HTERT RPE-1 (cell line): Measurements from ENCODE around the gene PRKCE.

ENCODE experiments used
- in situ Hi-C: fragments of 300-500 bp; cut with MboI; formaldehyde crosslinking; loops from 4 replicates; pipeline ENCODE4 v1.14.3; 2020; ENCODE audit warnings: low sequenced_read_pairs

PRKCE gene

DNA sequence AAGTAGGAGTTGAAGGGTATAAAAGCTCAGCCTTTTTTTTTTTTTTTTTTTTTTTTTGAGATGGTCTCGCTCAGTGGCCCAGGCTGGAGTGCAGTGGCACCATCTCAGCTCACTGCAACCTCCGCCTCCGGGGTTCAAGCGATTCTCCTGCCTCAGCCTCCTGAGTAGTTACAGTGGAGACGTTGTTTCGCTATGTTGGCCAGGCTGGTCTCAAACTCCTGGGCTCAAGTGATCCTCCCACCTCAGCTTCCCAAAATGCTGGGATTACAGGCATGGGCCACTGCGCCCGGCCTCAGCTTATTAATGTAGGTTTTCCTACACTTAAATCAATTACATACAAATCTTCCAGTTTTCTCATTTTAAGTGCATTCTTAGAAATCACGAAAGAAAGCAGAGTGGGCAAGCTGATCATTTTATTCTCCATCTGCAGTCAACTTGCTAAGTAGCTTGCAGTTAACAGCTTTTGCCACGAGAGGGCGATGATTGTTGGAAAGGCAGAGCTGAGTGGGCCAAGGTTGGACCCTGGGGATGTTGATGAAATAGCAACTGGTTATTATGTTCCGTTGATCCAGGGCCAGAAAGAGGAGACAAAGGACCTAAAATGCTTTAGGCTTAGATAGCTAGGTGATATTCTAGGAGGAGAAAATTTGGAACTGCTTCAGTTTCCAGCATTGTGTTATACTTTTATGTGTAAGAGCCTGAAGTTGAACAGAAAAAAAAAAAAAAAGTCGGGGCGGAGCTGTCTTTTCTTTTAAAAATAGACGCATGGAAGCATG is 411.4 kb downstream of the PRKCE start:
- in situ Hi-C loops, result no loop called here

DNA sequence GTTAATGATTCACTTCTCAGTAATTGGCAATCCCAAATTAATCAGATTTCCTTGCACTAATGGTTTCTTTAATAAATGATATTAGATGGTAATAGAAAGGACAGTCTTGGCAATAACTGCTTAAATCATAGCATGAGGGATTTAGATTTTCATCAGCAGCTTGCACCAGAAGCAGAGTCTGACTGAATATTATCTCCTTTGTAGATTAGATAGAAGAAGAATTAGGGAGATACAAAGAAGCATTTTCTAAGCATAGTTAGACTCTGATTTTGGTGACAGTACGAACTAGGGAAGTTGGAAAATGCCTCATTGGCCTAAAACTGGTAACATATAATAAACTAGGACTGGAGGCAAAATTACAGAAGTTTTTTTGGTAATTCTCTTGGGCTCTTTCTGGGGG is 412.9 kb downstream of the PRKCE start:
- in situ Hi-C loops, result no loop called here

DNA sequence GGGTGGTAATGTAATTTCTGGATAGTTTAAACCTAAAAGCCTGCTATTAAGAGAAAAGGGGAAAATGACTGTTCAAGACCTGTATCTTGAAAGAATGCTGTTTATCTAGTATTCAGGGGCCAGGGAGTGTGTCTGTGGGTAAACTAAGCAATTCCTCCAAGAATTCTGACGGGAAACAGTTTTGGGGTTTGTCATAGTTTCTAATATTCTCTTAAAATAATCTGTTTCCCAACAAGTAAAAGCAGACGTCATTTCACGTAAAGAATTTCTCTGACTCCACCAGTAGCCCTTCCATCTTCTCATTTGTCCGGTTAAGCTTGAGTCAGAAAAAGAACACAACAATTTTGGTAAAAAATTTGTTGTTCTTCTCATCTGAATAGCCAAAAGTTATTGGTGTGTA is 413.7 kb downstream of the PRKCE start:
- in situ Hi-C loops, result no loop called here

DNA sequence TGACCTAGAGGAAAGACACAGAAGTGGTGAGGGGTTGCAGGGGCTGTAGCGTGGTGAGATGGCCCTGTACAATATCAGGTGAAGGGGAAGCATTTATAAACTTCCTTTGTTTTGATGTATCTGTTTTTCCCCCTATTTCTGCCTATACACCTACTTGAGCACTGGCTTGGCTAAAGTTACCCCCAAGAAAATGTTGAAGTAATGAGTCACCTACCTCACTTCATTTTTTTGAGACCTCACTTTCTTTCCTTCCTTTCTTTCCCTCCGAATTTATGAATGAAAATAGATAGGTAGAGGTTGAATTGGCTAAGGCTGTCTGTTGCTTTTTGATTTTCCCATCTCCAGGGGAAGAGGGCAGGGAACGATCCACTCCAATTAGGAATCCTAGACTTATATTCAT is 414.6 kb downstream of the PRKCE start:
- in situ Hi-C loops, result no loop called here

DNA sequence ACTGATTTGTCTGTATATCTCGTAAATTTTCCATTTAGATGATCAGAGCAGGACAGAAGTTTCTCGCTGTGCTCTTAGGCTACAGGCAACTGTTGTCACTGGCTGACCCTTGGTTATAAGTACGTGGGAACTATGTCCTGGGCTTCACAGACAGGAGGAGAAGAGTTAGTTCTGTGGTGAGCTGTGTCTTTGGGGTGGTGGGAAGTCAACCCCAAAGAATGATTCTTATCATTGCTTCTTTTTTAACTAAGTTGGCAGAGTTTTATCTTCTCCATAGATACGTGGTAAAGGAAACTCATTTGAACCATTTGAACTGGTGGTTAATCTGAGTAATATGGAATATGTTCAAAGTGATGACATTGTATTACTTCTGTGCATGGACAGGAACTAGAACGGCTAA is 415.1 kb downstream of the PRKCE start:
- in situ Hi-C loops, result no loop called here

DNA sequence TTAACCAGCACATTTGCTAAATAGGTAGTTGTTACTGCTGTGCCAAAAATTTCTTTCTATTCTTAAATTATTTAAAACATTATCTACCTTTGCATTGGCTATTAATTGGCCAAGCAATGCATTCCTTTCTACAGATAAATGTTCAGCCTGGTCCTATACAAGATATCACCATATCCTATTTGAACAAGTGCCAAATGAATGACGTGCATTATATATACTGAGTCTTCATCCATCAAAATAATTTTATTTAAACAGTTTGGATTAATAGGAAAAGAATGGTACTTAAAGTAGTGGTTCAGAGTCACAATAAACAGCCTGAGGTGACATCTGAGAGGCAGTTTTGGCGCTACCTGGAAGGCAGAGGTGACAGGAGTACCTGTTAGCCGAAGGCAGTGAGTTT is 415.6 kb downstream of the PRKCE start:
- in situ Hi-C loops, result no loop called here

DNA sequence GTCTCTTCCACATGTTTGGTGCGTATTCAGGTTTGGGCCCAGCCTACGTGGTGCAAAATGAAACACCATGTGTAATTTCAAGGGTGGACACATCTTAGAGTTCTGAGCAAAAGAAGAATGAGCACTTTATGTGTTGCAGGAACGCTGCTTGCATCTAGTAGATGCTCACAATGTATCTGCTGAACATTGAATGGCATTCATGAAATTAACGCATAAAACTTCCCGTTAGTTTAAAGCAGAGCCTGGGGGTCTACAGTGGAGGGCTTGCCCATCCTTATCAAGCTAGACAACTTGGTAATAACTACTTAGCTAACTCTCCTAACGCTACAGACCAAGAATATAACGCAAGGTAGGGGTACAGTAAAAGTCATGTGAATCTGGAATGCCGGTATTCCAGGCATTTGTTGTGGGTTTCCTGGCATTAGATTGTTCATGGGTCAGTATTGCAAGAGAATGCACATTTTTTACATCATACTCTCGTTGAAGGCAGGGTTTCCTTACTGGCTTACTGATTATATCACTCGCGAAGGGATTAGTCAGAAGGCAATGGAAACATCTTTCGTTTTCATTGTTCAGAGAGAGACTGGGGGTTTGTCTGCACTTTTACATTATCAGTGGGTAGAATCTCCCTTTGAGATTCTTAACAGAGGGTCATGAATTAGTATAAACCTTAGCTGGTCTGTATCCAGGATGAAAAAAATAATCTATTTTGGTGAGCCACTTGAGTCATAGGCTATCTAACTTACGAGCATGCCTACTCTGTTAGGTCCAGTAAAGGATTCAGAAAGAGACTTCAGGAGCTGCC is 416.2 kb downstream of the PRKCE start:
- in situ Hi-C loops, result no loop called here

DNA sequence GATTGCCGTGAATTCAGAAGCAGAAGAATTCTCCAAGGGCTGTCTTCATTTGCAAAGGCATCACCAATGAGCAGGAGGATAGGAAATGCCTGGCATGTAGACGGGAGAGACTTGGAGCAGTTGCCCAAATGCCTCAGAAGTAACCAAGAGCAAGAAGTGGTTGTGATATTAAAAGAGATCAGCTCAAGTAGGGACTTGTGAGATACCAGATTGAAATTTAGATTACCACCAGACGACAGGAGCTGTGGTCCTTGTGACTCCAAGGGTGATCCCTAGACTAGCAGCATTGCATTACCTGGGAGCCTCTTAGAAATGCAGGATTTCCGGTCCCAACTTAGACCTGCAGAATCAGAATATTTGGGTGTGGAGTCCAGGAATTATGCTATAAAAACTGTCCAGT is 417.2 kb downstream of the PRKCE start:
- in situ Hi-C loops, result no loop called here

DNA sequence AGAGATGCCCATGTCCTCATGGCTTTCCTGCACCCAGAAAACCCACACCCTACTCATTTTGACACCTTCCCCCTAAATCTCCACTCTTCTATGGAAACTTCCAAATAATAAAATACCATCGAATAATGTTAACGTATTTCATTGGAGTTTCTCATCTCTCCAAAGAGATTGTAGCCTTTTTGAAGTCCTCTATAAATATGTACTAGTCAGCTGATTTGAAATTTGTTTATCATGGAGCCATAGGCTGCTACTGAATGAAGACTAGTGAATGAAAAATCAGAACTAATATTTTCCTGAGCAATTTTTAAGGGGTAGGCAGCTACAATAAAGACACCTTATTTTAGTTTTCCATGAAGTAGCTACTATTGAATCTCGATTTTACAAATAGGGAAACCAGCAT is 419.6 kb downstream of the PRKCE start:
- in situ Hi-C loops, result no loop called here

DNA sequence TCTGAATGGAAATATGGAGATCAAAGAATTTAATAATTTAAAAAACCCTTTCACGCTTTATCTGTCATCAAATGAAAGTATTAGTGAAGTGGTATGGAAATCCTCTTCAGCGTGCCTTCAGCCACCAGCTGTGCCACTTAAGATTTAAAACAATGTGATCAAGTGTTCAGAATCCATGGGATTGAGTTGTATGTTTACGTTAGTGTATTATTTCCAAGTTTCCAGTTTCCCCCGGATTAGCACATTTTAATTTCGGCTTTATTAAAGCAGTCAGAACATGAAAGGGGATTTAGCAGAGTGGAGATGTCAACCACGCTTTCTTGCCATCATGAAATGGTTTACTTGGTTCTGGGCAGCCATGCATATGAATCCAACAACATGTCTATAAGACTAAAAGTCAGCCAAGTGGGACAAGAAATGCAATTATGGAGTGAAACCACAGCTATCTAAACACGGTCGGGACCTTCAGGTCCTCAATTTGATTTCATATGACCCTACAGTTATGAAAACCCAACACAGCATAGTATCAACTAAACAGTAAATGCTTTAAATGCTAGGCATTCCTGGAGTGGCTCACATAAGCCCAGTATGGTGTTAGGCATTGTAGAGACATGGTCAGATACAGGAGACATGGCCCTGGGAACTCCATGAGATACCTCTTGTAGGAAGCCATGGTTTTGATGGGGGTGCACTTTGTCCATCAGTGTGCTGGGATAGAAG is 420.8 kb downstream of the PRKCE start:
- in situ Hi-C loops, result no loop called here

DNA sequence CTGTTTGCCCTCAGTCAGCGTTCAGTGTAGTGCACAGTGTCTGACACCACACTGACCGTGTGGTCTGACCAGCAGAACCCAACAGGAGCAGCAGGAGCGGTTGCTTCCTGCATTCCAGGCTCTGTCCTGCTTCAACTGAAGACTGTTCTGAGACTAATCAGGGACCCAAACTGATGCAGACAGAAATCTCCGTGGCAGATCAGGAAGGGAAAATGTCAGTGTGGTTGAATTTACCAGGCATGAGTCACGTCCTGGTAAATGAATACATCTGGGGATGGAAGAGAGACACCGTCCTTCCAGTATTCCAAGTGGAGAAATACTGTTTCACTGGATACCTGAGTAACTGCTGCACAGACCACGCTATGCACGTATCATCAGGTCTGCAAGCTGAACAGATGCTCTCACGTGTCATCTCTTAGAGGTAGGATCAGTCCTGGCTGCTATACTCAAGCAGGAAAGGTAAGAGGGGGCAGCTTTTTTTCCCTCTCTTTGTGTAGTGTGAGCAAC is 422.1 kb downstream of the PRKCE start:
- in situ Hi-C loops, result no loop called here

DNA sequence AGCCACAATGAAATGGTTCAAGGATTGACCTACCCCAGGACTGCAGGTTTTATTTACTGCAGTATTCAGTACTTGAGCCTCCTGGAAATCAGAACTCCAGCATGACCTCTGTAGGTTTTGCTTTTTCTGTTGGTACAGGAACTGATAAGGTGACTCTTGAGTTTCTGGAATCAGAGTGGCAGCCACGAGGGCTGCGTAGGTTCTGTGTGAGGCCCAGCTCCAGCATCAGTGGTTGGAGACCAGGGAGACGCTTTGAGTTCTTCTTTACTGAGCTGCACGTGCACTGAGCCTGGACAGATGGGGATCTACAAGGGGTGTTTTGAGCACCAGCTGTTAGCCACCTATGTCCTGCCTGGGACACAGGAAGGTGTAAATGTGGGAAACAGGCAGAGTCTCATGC is 423.0 kb downstream of the PRKCE start:
- in situ Hi-C loops, result no loop called here

DNA sequence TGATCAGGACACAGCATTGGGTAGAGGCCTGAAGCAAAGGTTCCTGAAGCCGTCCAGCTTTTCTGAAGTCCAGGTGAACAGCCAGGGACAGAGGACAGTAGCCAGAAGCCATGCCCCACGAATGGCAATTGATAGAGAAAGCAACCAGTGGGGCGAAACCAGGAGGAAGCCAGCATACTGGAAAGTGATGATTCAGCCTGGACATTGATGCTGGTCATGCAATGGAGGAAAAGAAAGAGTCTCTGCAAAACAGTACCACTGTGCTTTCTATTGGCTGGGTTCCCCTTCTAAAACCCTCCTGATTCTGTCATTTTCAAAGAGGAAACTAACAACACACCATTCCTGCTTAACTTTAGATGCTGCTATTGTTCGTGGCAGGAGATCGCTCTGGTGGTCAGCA is 424.4 kb downstream of the PRKCE start:
- in situ Hi-C loops, result no loop called here

DNA sequence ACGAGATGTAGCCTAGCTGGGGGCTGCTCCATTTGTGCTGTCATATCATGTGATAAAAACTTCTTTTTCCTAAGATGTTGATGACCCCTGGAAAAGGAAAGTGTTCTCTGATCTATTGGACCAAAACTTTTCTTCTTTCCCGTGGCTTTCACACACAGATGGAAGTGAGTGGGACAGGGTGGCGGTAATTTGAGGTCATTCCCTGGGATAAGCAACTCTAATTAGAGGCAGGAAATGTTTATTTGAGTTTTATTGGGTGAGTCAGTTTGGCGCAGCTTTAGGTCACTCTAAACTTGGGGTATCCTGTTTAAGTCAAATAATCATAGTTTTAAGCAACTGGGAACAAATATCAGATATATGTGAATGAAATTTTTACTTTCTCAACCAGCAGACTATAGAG is 424.8 kb downstream of the PRKCE start:
- in situ Hi-C loops, result no loop called here

DNA sequence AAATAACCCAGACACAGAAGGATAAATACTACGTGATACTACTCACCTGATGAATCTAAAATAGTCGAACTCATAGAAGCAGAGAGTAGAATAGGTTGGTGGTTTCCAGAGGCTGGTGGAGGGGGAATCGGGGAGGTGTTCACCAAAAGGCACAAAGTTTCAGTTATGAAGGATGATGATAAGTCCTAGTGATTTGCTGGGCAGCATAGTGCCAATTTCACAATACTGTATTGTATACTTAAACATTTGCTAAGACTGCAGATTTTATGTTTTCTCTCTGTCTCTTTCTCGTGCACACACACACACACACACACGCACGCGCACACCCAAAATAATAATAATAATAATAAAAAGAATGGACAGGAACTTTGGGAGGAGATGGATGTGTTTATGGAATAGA is 425.4 kb downstream of the PRKCE start:
- in situ Hi-C loops, result no loop called here

DNA sequence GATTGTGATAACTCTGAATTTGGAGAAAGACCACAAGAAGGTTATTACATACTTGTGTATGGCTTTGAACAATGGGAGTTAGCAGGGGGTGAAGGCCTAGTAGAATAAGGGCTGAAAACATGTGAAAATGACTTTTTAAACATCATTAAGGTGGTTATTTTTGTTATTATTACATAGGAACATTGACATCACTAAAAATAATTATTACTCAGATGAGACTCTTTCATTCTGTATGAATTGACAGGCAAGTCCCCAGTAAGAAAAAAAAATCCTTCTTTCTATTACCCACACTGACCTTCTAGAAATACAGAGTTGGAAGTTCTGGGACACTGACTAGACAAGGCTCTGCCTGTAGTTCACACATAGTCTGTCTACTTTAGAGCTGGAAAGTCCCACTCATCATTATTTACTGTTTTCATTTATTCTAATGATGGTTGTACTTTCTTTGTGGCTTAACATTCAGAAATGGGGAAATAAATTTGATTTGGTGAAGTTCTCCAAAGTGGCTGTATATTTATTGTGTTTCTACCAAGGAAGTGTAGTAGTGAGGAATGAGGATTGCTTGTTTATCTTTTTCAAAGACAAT is 426.1 kb downstream of the PRKCE start:
- in situ Hi-C loops, result no loop called here

DNA sequence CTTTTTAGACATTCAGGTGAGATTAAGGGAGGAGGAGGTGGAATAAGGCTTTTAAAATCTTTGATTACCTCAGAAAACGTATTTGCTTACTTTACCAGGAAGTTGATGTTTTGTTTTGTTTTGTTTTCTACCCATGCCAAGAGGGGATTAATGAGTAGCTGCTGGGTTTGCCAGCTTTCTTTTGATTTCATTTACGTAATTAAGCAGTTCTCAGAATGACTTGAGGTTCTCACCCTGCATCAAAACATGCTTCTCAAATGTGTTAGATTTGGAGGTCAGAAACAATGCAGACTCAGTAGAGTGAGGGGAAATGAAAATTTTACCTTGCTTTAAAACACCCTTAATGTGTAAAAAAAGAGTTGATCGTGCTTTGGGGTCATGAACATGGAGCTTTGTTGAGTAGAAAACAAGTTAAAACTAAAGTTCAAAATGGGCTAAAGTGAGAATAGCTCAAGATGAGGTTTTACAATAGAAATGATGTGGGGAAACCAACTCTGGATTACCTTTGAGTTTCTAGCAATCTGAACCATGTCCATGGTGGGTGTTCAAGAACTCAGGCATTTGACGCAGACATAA is 428.6 kb downstream of the PRKCE start:
- in situ Hi-C loops, result no loop called here

DNA sequence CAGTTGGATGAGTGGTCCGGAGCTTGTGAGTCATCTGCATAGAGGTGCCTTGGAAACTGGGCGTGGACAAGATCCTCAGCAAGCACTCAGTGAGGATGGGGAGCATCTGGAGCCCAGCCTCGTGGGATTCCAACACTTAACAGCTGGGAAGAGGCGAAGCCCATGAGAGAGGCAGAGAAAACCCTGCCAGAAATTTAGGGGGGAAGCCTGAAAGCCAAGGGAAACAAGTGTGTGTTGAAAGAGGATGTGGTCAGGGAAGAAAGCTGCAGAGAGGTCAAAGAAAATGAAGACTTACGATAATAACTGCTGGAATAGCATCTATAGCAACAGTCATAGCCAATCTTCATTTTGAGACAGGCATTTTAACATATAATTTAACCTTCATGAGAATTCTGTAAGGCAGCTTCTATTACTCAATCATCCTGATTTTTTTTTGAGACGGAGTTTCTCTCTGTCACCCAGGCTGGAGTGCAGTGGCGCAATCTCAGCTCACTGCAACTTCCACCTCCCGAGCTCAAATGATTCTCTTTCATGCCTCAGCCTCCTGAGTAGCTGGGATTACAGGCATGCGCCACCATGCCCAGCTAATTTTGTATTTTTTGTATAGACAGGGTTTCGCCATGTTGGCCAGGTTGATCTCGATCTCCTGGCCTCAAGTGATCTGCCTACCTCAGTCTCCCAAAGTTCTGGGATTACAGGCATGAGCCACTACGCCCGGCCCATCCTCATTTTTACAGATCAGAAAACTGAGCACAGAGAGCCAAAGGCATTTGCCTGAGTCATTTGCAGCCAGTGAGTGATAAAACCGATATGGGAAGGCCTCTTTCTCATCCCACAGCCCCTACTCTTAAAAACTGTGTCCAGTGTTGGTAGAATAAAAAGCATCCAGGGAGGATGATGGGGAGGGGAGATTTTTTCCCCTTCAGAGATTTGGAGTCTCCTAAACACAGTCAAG is 431.3 kb downstream of the PRKCE start:
- in situ Hi-C loops, result no loop called here

DNA sequence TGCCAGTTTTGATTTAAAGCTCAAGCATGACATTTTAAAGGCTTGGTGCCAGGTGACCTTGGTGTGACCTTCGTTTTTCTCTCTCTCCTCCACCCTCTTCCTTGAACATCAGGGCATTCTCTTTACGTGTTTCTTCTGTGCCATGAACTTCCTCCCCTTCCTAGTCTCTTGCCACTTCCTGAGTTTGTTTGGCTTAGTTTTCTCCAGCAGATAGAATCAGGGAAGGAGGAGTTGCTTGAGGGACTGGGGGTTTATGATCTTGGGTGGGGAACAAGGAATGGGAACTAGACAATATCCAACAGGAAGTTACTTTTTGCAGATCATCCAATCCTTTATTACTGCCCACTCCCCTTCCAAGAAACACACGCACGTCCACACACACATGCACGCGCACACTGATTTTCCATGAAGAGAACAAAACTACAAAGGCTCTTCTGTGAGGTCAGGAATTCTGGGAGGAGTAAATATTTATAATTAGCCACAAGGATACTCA is 435.1 kb downstream of the PRKCE start:
- in situ Hi-C loops, result no loop called here

DNA sequence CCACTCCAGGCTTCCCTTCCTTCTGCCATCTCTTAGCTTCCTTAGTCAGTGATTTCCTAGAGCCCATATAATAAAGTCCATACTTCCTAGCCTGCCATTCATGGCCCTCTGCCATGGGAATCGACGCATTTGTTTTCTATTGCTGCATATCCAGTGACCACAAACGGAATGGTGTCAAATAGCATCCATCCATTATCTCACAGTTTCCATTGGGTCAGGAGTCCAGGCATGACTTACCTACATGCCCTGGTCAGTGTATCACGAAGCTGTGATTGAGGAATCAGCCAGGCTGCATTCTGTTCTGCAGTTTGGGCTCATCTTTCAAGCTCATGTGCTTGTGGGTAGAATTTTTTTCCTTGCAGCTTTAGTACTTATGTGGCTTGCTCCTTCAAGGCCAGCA is 436.0 kb downstream of the PRKCE start:
- in situ Hi-C loops, result no loop called here
